Activated CD8-positive, alpha-beta memory T cell treated with anti-CD3 and anti-CD28 coated beads, Interleukin-2, amount 50 U/mL, for 1 hour (primary cell): ENCODE results near the gene CFAP61.
"Not testable (repeated sequence)": the region's sequence is repeated elsewhere in the genome, so short reads cannot be mapped to it uniquely, and the experiment has no call there.

Source experiments
- DNase-seq: peaks from one replicate; pipeline ENCODE4 v3.0.0-alpha.2; 2020; ENCODE audit errors: extremely low read depth

The CFAP61 gene

DNA sequence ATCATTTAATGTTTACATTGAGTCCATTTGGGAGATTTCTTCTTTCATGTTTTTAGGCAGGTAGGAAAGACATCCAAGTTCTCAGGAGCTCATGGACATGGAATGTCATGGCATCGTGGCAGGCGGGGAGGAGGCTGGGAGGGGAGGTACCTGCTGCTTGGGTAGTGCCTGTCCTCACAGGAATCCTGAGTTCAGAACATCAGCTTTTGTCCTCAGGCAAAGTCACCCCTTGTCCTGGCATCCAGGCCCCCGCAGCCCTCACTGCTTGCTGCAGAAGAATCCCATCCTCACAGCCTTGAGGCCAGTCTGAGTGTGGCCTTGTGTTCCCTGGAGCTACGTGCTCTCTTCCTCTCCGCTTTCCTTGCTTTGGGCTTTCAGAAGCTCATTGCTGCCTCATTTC, 157.4 kb downstream of the CFAP61 start:
- no peak for DNase-seq

- no peak for DNase-seq
These were observed 158.0 kb downstream of the CFAP61 start for GRCh38 chr20:20210327-20210726.

DNA sequence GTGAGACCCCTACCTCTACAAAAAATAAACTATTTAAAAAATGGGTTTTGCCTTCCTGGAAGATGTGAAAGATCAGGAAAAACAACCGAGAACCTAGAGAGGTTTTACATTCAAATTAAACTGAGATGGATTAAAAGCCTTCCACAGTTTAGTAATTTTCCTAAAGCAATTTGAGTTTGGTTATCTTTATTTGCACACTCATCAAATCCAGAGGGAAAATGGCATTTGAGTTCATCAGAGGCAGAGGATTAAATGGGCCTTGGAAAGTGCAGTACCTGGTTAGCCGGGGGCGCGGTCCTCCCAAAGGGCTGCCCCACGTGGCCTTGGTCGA, 158.6 kb downstream of the CFAP61 start:
- DNase-seq: no peak

GRCh38 chr20:20211274-20211987, 159.1 kb downstream of the CFAP61 start:
- DNase-seq: no peak

GRCh38 chr20:20211988-20212518, 159.7 kb downstream of the CFAP61 start:
- no peak for DNase-seq

- DNase-seq: no peak
These were observed 160.4 kb downstream of the CFAP61 start for GRCh38 chr20:20212675-20213096.

DNA sequence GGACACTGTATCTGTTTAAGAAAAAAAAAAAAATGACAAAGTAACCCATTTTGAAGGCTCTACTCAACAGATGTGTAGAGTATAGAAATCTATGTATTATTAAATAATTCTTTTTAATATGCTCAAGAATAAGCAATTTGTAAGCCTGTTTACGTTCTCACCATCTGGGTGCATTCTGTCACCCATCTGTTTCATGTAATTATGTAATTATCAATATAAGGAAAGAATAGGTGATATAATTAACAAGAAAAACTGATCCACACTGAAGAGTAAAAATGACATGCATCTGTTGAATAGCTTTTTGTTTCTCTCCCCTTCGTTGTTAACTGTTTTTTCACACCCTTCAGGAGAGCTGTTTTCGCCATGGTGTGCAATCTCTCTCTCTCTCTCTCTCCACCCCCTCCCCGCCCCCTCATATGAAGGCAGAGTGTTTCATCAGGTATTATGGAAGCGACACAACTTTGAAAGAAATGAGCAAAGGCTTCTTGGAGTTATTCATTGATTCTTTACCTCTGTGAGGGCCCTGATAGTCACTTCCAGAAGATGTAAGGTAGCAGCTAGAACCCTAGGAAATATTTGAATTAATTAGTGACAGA, 161.3 kb downstream of the CFAP61 start:
- no peak for DNase-seq

DNA sequence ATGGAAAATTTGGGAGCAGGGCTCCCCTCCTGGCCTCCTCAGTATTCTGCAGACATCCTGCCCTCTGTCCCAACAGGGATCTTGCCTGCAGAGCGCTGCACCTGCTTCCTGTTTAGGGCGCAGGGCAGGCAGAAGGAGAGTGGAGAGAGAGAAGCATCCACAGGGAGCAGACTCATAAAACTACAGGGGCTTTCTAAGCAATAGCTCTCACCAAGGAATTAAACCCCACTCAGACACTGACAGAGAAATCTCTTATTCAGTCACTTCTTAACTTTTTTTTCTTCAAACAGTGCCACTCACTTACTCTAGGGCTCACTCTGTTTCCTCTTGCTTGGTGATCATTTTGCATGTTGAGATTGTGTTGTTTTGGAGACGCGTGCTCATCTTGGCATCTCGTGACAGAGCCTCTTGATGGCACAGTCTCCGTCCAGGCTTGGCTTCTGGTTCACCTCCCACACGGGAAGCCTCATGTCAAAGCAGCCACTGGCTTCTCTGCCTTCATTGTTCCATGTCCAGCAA, 162.5 kb downstream of the CFAP61 start:
- no peak for DNase-seq

DNA sequence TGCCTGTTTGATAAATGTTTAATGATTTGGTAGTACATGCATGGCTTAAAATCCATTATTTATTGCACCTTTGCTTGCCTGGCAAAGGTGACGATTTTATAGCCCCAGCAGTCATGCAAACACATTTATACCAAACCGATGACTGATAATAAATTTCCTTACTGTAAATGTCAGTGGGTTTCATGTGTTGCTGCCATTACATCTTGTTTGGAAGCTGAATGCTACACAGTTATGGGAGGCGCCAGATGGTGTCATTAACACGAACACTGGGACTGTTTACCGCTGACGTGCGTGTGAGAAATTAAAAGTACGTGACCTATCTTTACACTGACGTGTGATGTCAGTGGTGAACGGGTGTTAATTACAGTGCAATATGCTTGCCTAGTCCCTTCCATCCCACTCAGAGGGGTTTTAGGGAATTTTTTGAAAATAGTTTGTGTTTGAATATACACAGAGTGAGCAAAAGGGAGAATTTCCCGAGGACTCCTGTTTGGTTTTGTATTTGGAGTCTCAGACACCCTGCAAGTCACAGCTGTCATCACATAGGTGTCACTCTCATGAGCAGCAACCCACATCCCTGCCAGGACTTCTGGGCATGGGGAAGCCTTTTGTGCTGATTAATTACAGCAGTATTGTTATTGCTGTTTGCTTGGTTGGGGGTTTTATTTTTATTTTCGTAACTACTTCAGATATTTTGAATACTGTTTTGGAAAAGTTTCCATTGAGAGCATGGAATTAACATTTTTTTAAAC, 163.8 kb downstream of the CFAP61 start:
- no peak for DNase-seq

DNA sequence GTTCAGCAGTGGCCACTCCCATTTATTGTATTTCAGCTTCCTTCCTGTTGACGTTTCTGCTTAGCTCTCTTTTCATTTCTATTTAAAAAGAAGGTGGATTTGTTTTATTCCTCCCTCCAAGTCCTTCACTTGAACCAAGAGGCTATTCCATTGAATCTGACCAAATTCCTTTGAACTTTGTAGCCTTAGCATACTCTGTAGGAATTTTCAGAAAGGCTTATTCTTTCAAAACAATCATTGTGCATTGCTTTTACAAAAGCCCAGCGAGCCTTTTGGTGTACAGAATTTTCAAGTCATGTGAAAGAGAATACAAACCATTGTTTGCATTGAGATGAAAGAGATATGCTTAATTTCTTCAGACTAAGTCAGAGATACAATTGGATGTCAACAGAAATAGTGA, 164.6 kb downstream of the CFAP61 start:
- DNase-seq: no peak

GRCh38 chr20:20217621-20218020, 165.3 kb downstream of the CFAP61 start:
- no peak for DNase-seq

DNA sequence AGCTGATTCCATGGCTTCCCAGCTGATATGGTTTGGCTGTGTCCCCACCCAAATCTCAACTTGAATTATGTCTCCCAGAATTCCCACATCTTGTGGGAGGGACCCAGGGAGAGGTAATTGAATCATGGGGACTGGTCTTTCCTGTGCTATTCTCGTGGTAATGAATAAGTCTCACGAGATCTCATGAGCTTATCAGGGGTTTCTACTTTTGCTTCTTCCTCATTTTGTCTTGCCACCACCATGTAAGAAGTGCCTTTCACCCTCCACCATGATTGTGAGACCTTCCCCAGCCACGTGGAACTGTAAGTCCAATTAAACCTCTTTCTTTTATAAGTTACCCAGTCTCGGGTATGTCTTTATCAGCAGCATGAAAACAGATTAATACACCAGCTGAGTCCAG, 165.8 kb downstream of the CFAP61 start:
- DNase-seq: not testable (repeated sequence)

- no peak for DNase-seq
These were observed 166.7 kb downstream of the CFAP61 start for GRCh38 chr20:20219016-20219415.

DNA sequence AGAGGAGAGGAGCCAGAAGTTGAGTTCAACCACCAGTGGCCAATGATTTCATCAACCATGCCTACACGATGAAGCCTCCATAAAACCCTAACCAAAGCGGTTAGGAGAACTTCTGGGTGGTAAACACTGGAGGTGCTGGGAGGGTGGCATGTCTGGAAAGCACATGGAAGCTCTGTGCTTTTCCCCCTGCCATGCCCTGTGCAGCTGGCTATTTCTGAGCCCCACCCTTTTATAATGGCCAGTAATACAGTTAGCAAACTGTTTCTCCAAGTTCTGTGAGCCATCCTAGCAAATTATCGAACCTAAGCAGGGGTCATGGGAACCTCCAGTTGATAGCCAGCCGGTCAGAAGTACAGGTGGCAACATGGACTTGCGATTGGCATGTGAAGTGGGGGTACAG, 167.8 kb downstream of the CFAP61 start:
- no peak for DNase-seq

DNA sequence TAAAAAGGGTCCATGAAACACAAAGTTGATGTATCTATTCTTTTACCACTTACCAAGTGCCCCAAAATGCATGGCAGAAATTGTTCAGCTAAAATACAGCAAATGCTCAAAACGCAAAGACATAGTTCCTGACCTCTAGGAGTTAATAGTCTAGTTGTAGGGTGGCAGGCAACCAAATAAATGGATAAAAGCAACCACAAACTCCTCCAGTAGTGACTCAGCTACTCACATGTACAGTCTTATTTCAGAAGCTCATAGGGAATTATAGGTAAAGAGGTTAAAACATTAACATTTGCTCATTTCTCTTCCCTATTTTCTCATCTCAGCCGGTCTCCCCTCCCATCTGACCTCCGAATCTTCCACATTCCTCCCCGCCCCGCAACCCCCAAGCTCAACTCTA, 171.6 kb downstream of the CFAP61 start:
- DNase-seq: no peak

DNA sequence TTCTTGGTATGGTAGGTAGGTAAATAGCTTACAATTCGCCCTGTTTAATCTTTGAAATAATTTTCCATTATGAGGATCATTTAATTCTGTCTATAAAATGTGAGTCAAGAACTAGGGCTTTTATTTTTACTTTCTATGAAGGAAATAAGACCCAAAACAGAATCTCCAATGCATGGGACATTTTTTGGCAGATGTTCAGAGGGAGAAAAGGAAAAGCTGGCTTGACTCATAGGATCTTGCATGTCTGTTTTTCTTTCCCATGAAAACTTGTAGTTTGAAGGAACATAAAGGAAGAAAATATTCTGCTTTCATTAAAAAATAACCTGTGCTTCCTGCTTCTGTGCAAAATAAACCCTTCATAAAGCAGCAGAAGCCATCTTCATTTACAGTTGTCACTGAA, 172.5 kb downstream of the CFAP61 start:
- no peak for DNase-seq

GRCh38 chr20:20225325-20226043, 173.2 kb downstream of the CFAP61 start:
- DNase-seq: no peak

- no peak for DNase-seq
These were observed 174.2 kb downstream of the CFAP61 start for GRCh38 chr20:20226554-20226953.

- no peak for DNase-seq
These were observed 174.8 kb downstream of the CFAP61 start for GRCh38 chr20:20227013-20227571.

DNA sequence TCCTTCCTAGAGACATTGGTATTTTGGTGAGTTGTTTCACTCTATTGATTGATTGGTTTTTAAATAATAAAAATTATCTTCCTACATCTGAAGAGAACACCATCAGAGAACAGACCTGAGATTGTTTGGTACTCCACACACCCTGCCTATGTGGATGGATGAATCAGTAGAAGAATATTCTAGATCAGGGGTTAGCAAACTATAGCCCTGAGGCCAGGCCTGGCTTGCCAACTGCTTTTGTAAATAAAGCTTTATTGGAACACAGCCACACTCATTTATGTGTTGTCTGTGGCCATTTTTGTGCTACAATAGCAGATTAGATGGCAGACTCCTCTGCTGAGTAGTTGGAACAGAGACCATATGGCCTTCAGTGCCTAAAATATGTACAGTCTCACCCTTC, 176.0 kb downstream of the CFAP61 start:
- no peak for DNase-seq

DNA sequence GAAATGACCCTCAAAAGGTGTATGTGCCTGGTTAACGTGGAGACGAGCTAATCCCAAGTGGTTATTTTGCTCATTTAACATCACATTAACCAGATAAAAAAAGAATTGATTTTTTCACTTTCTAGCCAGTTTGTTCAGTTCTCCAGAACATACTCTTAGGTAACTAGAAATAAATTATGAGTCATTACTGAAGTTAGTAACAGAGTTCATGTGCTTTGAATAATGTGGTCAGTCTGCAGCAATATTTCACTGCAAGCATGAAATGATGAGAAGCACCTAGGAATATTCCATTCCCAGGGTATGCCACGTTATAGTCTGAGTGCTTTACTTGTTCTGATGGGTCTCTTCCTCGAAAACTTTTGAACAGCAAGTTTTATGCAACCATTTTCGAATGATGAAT, 177.3 kb downstream of the CFAP61 start:
- DNase-seq: no peak

DNA sequence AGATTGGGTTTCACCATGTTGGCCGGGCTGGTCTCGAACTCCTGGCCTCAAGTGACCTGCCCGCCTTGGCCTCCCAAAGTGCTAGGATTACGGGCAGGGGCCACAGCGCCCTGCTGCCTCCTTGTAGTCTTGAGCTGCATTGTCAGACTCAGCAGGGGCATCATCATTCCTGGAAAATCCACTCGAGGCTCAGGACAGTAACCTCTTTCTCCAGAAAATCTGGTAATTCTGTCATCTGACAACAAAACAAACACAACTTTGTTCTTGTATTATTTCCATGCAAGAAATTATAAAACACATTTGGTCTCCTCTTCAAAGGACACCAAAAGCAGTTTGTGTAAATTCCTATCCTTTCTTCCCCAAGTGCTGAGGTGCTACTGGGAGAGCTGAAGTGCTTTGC, 178.4 kb downstream of the CFAP61 start:
- DNase-seq: no peak
